HEK293 (cell line): ENCODE results near the gene RBP7.

Experiments used
- CTCF ChIA-PET: fragments of 350-600 bp; formaldehyde crosslinking; extraction: SDS; loops from one replicate; lab custom pipeline; 2021; ENCODE audit warnings: antibody characterized with exemption; lab: Yijun Ruan, JAX
- POLR2A ChIA-PET: fragments of 300-600 bp; formaldehyde crosslinking; extraction: SDS; loops from one replicate; lab custom pipeline; 2020; ENCODE audit warnings: antibody characterized with exemption, inconsistent platforms; lab: Yijun Ruan, JAX
- H3K27ac ChIP-seq: fragments of 200-500 bp; sonication (Bioruptor generic); 2 replicates; pipeline ENCODE4 v1.5.1; 2014; ENCODE audit warnings: low read depth, low read length, control low read depth, inconsistent platforms; ENCODE audit errors: extremely low read depth
- H3K36me3 ChIP-seq, 2 experiments: fragments of 200-500 bp in 1 of 2; sonication (Bioruptor generic) in 1 of 2; 1 replicate in 1 of 2; 2 replicates in 1 of 2; pipeline ENCODE4 v1.5.1; 2014 to 2017; ENCODE audit warnings: inconsistent platforms in 2 of 2, low read length in 2 of 2; ENCODE audit not compliant: control insufficient read depth in 2 of 2, insufficient read depth in 1 of 2
- H3K4me1 ChIP-seq: fragments of 200-500 bp; sonication (Bioruptor generic); 2 replicates; pipeline ENCODE4 v1.5.1; 2014; ENCODE audit warnings: mild to moderate bottlenecking, low read length, inconsistent platforms; ENCODE audit not compliant: control insufficient read depth, insufficient read depth
- H3K4me3 ChIP-seq: 2 replicates; pipeline ENCODE4 v1.5.1; 2011; ENCODE audit warnings: low read depth, mild to moderate bottlenecking, control low read depth, low read length, moderate library complexity
- H3K9me3 ChIP-seq: fragments of 200-500 bp; sonication (Bioruptor generic); 2 replicates; pipeline ENCODE4 v1.5.1; 2014; ENCODE audit warnings: low read depth, low read length, inconsistent platforms; ENCODE audit not compliant: control insufficient read depth, insufficient read depth
- KLF1 ChIP-seq: fragments of 450-650 bp; formaldehyde crosslinking; IDR thresholded peaks from 2 replicates; pipeline ENCODE4 v1.5.1; 2016; ENCODE audit warnings: missing biosample characterization, missing genetic modification characterization
- KLF16 ChIP-seq: fragments of 450-650 bp; formaldehyde crosslinking; IDR thresholded peaks from 2 replicates; pipeline ENCODE4 v1.5.1; 2017; ENCODE audit warnings: missing biosample characterization, missing genetic modification characterization
- KLF7 ChIP-seq: fragments of 450-650 bp; formaldehyde crosslinking; IDR thresholded peaks from 2 replicates; pipeline ENCODE4 v1.5.1; 2016; ENCODE audit warnings: missing biosample characterization, missing genetic modification characterization, borderline replicate concordance
- OSR2 ChIP-seq: fragments of 450-650 bp; formaldehyde crosslinking; IDR thresholded peaks from 2 replicates; pipeline ENCODE4 v1.5.1; 2016; ENCODE audit warnings: missing biosample characterization, missing genetic modification characterization
- OVOL3 ChIP-seq: fragments of 450-650 bp; formaldehyde crosslinking; IDR thresholded peaks from 2 replicates; pipeline ENCODE4 v1.5.1; 2016; ENCODE audit warnings: missing biosample characterization, missing genetic modification characterization
- SP2 ChIP-seq: fragments of 450-650 bp; formaldehyde crosslinking; IDR thresholded peaks from 2 replicates; pipeline ENCODE4 v1.5.1; 2016; ENCODE audit warnings: missing biosample characterization, missing genetic modification characterization
- ZBTB17 ChIP-seq: fragments of 450-650 bp; formaldehyde crosslinking; IDR thresholded peaks from 2 replicates; pipeline ENCODE4 v1.5.1; 2016; ENCODE audit warnings: missing biosample characterization, missing genetic modification characterization
- ZBTB8A ChIP-seq: fragments of 450-650 bp; formaldehyde crosslinking; IDR thresholded peaks from 2 replicates; pipeline ENCODE4 v1.5.1; 2016; ENCODE audit warnings: missing biosample characterization, missing genetic modification characterization
- ZFP37 ChIP-seq: fragments of 450-650 bp; formaldehyde crosslinking; IDR thresholded peaks from 2 replicates; pipeline ENCODE4 v1.5.1; 2016; ENCODE audit warnings: missing biosample characterization, missing genetic modification characterization
- ZIC2 ChIP-seq: fragments of 450-650 bp; formaldehyde crosslinking; IDR thresholded peaks from 2 replicates; pipeline ENCODE4 v1.5.1; 2016; ENCODE audit warnings: missing biosample characterization, missing genetic modification characterization
- ZNF10 ChIP-seq: fragments of 450-650 bp; formaldehyde crosslinking; IDR thresholded peaks from 2 replicates; pipeline ENCODE4 v1.5.1; 2017; ENCODE audit warnings: missing biosample characterization, missing genetic modification characterization
- ZNF114 ChIP-seq: fragments of 450-650 bp; formaldehyde crosslinking; IDR thresholded peaks from 2 replicates; pipeline ENCODE4 v1.5.0; 2017; ENCODE audit warnings: missing biosample characterization, missing genetic modification characterization
- ZNF214 ChIP-seq: fragments of 450-650 bp; formaldehyde crosslinking; IDR thresholded peaks from 2 replicates; pipeline ENCODE4 v1.5.1; 2017; ENCODE audit warnings: missing biosample characterization, mild to moderate bottlenecking, missing genetic modification characterization, borderline replicate concordance
- ZNF24 ChIP-seq: fragments of 450-650 bp; formaldehyde crosslinking; IDR thresholded peaks from 2 replicates; pipeline ENCODE4 v1.5.1; 2016; ENCODE audit warnings: missing biosample characterization, missing genetic modification characterization
- ZNF266 ChIP-seq: fragments of 450-650 bp; formaldehyde crosslinking; IDR thresholded peaks from 2 replicates; pipeline ENCODE4 v1.5.1; 2016; ENCODE audit warnings: missing biosample characterization, missing genetic modification characterization, low read depth
- ZNF274 ChIP-seq, 2 experiments: fragments of 200-500 bp in 1 of 2; fragments of 450-650 bp in 1 of 2; sonication (Bioruptor generic) in 1 of 2; formaldehyde crosslinking in 1 of 2; IDR thresholded peaks; 2 replicates each; pipeline versions ENCODE4 v1.5.1 to v1.6.1; 2014 to 2016; ENCODE audit warnings: borderline replicate concordance in 1 of 2, inconsistent platforms in 1 of 2, low read length in 1 of 2, missing biosample characterization in 1 of 2, missing genetic modification characterization in 1 of 2
- ZNF335 ChIP-seq: fragments of 450-650 bp; formaldehyde crosslinking; conservative IDR thresholded peaks from 2 replicates; pipeline ENCODE4 v1.5.1; 2016; ENCODE audit warnings: missing biosample characterization, missing genetic modification characterization
- ZNF391 ChIP-seq: fragments of 450-650 bp; formaldehyde crosslinking; IDR thresholded peaks from 2 replicates; pipeline ENCODE4 v1.5.1; 2016; ENCODE audit warnings: low read depth, missing biosample characterization, missing genetic modification characterization, borderline replicate concordance
- ZNF416 ChIP-seq: fragments of 450-650 bp; formaldehyde crosslinking; IDR thresholded peaks from 2 replicates; pipeline ENCODE4 v1.5.1; 2016; ENCODE audit warnings: missing biosample characterization, missing genetic modification characterization
- ZNF530 ChIP-seq: fragments of 450-650 bp; formaldehyde crosslinking; IDR thresholded peaks from 2 replicates; pipeline ENCODE4 v1.5.1; 2016; ENCODE audit warnings: low read depth, missing biosample characterization, missing genetic modification characterization
- ZNF596 ChIP-seq: fragments of 450-650 bp; IDR thresholded peaks from 2 replicates; pipeline ENCODE4 v1.5.0; 2018; ENCODE audit warnings: missing biosample characterization, mild to moderate bottlenecking, missing genetic modification characterization, moderate library complexity
- ZNF600 ChIP-seq: fragments of 450-650 bp; formaldehyde crosslinking; IDR thresholded peaks from 2 replicates; pipeline ENCODE4 v1.5.1; 2016; ENCODE audit warnings: missing biosample characterization, missing genetic modification characterization
- ZNF626 ChIP-seq: fragments of 450-650 bp; sonication (Bioruptor Pico); formaldehyde crosslinking; IDR thresholded peaks from 2 replicates; pipeline ENCODE4 v1.5.1; 2018; ENCODE audit warnings: missing biosample characterization, missing genetic modification characterization, inconsistent platforms
- ZNF843 ChIP-seq: fragments of 450-650 bp; formaldehyde crosslinking; IDR thresholded peaks from 2 replicates; pipeline ENCODE4 v1.5.1; 2016; ENCODE audit warnings: missing biosample characterization, missing genetic modification characterization
- ZSCAN16 ChIP-seq: fragments of 450-650 bp; formaldehyde crosslinking; IDR thresholded peaks from 2 replicates; pipeline ENCODE4 v1.5.1; 2016; ENCODE audit warnings: missing biosample characterization, missing genetic modification characterization
- ZSCAN30 ChIP-seq: fragments of 450-650 bp; IDR thresholded peaks from 2 replicates; pipeline ENCODE4 v1.5.1; 2018; ENCODE audit warnings: missing biosample characterization, mild to moderate bottlenecking, missing genetic modification characterization, moderate library complexity
- TF ChIP-seq, protein P1 (sequence below): fragments of 450-650 bp; formaldehyde crosslinking; IDR thresholded peaks from 2 replicates; pipeline ENCODE4 v1.5.1; 2016; ENCODE audit warnings: missing biosample characterization, missing genetic modification characterization
- TF ChIP-seq, protein P2 (sequence below): sonication (generic); formaldehyde crosslinking; IDR thresholded peaks from 2 replicates; pipeline ENCODE4 v1.8.1; 2022; ENCODE audit warnings: mild to moderate bottlenecking, moderate library complexity, missing genetic modification reagents
- TF ChIP-seq, protein P3 (sequence below): fragments of 450-650 bp; formaldehyde crosslinking; IDR thresholded peaks from 2 replicates; pipeline ENCODE4 v1.5.1; 2017; ENCODE audit warnings: missing biosample characterization, mild to moderate bottlenecking, missing genetic modification characterization, moderate library complexity
- TF ChIP-seq, protein P4 (sequence below): fragments of 450-650 bp; formaldehyde crosslinking; IDR thresholded peaks from 2 replicates; pipeline ENCODE4 v1.5.1; 2016; ENCODE audit warnings: missing biosample characterization, missing genetic modification characterization

RBP7 gene

DNA sequence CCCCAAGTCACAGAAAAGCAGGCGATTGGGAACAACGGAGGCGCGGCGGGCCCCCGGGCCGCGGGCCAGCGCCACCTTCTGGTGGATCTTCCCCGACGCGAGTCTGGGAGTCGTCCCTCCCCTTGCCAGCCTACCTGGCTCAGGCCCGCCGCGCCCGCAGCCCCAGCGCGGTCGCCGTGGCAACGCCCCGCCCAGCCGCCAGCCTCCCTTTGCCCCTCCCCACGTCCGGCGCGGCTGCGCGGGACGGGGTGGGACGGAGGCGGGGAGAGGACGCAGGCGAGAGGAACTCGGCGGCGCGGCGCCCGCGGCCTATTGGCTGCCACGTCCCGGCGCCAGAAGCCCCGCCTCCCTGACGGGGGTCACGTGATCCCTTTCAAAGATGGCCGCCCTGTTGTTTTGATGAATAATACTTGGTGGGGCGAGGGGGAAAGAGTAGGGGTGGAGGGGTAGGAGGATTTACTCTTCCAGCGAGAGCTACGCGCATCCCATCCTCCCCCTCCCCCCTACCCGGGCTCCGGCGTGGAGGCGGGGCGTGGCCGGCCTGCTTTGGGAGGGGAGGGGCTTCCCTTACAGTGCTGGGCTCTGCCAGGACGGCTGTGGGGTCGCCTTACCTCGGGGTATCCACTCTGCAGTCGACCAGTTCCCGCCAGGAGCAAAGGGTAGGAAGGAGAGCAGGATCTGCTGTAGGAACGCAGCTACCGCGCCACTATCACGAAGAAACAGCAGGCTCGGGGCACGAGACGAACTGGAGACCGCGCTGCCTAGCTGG lies 35.7 kb downstream of the RBP7 start, which contains the start of gene UBE4B (continued):
- TF ChIP-seq OSR2 (peak; percentile 31), OVOL3 (tag by site-specific recombination) (no peak), ZSCAN16 (tag by site-specific recombination) (no peak), ZNF391 (tag by site-specific recombination) (peak; percentile 40), ZNF600 (tag by site-specific recombination) (peak; percentile 81), ZSCAN30 (tag by site-specific recombination) (peak; percentile 94), ZNF274 (IDR thresholded peaks at IDR 0.05; ENCODE audit: low read length) (no peak), ZNF274 (tag by site-specific recombination; IDR thresholded peaks at IDR 0.05; ENCODE audit: borderline replicate concordance) (no peak), ZNF24 (tag by site-specific recombination) (peak; percentile 55; the same call in 1 of the 2 replicates), ZNF214 (tag by site-specific recombination) (no peak), KLF7 (tag by site-specific recombination) (0 out of 2 replicates have a peak, but pooled peaks have one; percentile 19), KLF1 (tag by site-specific recombination) (peak; percentile 56; the same call in 1 of the 2 replicates), KLF16 (tag by site-specific recombination) (0 out of 2 replicates have a peak, but pooled peaks have one; percentile 38), SP2 (tag by site-specific recombination) (peak; percentile 93), ZNF416 (tag by site-specific recombination) (no peak), ZNF843 (tag by site-specific recombination) (0 out of 2 replicates have a peak, but pooled peaks have one; percentile 40), ZNF266 (tag by site-specific recombination) (no peak), ZNF596 (tag by site-specific recombination) (no peak)
- TF ChIP-seq, protein P1, sequence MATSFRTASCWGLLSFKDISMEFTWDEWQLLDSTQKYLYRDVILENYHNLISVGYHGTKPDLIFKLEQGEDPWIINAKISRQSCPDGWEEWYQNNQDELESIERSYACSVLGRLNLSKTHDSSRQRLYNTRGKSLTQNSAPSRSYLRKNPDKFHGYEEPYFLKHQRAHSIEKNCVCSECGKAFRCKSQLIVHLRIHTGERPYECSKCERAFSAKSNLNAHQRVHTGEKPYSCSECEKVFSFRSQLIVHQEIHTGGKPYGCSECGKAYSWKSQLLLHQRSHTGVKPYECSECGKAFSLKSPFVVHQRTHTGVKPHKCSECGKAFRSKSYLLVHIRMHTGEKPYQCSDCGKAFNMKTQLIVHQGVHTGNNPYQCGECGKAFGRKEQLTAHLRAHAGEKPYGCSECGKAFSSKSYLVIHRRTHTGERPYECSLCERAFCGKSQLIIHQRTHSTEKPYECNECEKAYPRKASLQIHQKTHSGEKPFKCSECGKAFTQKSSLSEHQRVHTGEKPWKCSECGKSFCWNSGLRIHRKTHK = no peak
- TF ChIP-seq, protein P2, sequence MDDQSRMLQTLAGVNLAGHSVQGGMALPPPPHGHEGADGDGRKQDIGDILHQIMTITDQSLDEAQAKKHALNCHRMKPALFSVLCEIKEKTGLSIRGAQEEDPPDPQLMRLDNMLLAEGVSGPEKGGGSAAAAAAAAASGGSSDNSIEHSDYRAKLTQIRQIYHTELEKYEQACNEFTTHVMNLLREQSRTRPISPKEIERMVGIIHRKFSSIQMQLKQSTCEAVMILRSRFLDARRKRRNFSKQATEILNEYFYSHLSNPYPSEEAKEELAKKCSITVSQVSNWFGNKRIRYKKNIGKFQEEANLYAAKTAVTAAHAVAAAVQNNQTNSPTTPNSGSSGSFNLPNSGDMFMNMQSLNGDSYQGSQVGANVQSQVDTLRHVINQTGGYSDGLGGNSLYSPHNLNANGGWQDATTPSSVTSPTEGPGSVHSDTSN (CRISPR knock-in tag) = no peak; the same call in 1 of the 2 replicates

DNA sequence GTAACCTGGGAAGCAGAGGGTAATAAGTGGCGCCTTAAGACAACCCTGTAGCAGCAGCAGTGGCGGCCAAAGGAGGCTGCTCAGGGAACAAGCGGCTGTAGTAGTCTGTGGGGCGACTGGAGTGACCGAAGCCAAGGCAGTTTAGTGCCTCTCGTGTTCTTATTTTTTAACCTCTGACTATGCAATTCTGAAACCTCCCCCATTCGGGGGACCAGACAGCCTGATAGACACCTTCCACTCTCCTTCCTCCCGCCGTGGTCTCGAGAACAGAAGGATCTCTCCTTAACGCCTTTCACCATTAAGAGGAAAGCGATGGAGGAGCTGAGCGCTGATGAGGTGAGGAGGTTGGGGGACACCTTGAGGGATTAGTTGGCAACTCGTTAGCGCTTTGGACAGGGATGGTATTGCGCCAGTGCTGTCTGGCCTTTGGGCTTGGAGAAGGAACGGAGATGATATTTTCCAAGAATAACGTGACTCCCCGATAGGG lies 36.4 kb downstream of the RBP7 start:
- ChIA-PET POLR2A (interaction anchor here (0.5 to 3.1 kb wide), 6 partner anchors 29 to 176 kb away, joined by 3 to 26 read pairs (median 4); partner anchors contain the start of genes CTNNBIP1, KIF1B, LZIC and NMNAT1), CTCF (interaction anchor here (0.5 to 2.2 kb wide), 11 partner anchors 11 to 328 kb away, joined by 3 to 11 read pairs (median 3); no protein-coding TSS in a partner anchor)
- H3K4me3 ChIP-seq = peak overlapping the region; percentile 99
- no peaks in the 10 kb centered on the region for H3K4me1 ChIP-seq
- peak overlapping the region; percentile 94 for H3K27ac ChIP-seq
- peaks cover 4 to 9% of the 10 kb centered on the region in 2 experiments; a peak in 2 of 3 replicates for H3K36me3 ChIP-seq
- no peaks in the 10 kb centered on the region for H3K9me3 ChIP-seq
- 0 out of 2 replicates have a peak, but pooled peaks have one; percentile 26 for TF ChIP-seq ZBTB8A (tag by site-specific recombination)
- TF ChIP-seq, protein P3, sequence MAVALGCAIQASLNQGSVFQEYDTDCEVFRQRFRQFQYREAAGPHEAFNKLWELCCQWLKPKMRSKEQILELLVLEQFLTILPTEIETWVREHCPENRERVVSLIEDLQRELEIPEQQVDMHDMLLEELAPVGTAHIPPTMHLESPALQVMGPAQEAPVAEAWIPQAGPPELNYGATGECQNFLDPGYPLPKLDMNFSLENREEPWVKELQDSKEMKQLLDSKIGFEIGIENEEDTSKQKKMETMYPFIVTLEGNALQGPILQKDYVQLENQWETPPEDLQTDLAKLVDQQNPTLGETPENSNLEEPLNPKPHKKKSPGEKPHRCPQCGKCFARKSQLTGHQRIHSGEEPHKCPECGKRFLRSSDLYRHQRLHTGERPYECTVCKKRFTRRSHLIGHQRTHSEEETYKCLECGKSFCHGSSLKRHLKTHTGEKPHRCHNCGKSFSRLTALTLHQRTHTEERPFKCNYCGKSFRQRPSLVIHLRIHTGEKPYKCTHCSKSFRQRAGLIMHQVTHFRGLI (tag by site-specific recombination) = no peak
- TF ChIP-seq ZNF626 = no peak
- 0 out of 2 replicates have a peak, but pooled peaks have one; percentile 79 for TF ChIP-seq ZFP37 (tag by site-specific recombination)
- TF ChIP-seq ZNF114 (tag by site-specific recombination) = no peak
- peak; percentile 61 for TF ChIP-seq ZBTB17 (tag by site-specific recombination)
- no peak for TF ChIP-seq ZNF530
- no peak; the same call in 1 of the 2 replicates for TF ChIP-seq ZNF10
- TF ChIP-seq, protein P4, sequence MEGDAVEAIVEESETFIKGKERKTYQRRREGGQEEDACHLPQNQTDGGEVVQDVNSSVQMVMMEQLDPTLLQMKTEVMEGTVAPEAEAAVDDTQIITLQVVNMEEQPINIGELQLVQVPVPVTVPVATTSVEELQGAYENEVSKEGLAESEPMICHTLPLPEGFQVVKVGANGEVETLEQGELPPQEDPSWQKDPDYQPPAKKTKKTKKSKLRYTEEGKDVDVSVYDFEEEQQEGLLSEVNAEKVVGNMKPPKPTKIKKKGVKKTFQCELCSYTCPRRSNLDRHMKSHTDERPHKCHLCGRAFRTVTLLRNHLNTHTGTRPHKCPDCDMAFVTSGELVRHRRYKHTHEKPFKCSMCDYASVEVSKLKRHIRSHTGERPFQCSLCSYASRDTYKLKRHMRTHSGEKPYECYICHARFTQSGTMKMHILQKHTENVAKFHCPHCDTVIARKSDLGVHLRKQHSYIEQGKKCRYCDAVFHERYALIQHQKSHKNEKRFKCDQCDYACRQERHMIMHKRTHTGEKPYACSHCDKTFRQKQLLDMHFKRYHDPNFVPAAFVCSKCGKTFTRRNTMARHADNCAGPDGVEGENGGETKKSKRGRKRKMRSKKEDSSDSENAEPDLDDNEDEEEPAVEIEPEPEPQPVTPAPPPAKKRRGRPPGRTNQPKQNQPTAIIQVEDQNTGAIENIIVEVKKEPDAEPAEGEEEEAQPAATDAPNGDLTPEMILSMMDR (tag by site-specific recombination) = peak; percentile 34
- no peak for TF ChIP-seq ZIC2 (tag by site-specific recombination)
- TF ChIP-seq ZNF335 (tag by site-specific recombination) = peak; percentile 60; the same call in 1 of the 2 replicates
- TF ChIP-seq OVOL3 (tag by site-specific recombination) = no peak
